GM12872 (cell line): ENCODE measurements around the gene FAN1.

Source experiments
- CTCF ChIP-seq: IDR thresholded peaks from 3 replicates; pipeline ENCODE4 v1.5.1; 2011; ENCODE audit warnings: low read depth, mild to moderate bottlenecking, low read length, moderate library complexity; ENCODE audit not compliant: insufficient read depth

FAN1 gene

GRCh38 chr15:30903497-30904187 lies at the start of gene FAN1:
TSS of gene FAN1 (plus strand) at chr15:30903915. CDS start at chr15:30904664, 749 bp downstream.
- TF ChIP-seq CTCF = no peak

GRCh38 chr15:30859091-30859874 lies 44.4 kb upstream of the FAN1 start:
- peak; percentile 72 for TF ChIP-seq CTCF

- no peak for TF ChIP-seq CTCF
Observed at GRCh38 chr15:30865257-30865656, 38.5 kb upstream of the FAN1 start.

- TF ChIP-seq CTCF = no peak
Observed at GRCh38 chr15:30870681-30871080, 33.0 kb upstream of the FAN1 start.

- no peak for TF ChIP-seq CTCF
Observed at GRCh38 chr15:30872341-30872748, 31.4 kb upstream of the FAN1 start.

- no peak for TF ChIP-seq CTCF
Observed at GRCh38 chr15:30877070-30877469, 26.6 kb upstream of the FAN1 start.

GRCh38 chr15:30878515-30878914 lies 25.2 kb upstream of the FAN1 start:
- TF ChIP-seq CTCF = no peak
